Upper lobe of left lung (tissue), 4 donors: ENCODE measurements around the gene TBL2.

Experiments
- CTCF ChIP-seq, 6 experiments: fragments of 450-650 bp in 4 of 6; fragments of 200-600 bp in 2 of 6; sonication (generic) in 2 of 6; IDR thresholded peaks; one replicate each; pipeline ENCODE4 v1.5.1; 2016 to 2019; ENCODE audit warnings: antibody characterized with exemption in 6 of 6
- EP300 ChIP-seq, 4 donors: sonication (generic); formaldehyde crosslinking; IDR thresholded peaks; one replicate each; pipeline ENCODE4 v1.5.1; 2017; ENCODE audit warnings: antibody characterized with exemption in 4 of 4, control low read depth in 2 of 4
- POLR2A ChIP-seq, 4 donors: fragments of 450-650 bp; IDR thresholded peaks; one replicate each; pipeline ENCODE4 v1.5.1; 2016 to 2017; ENCODE audit warnings: antibody characterized with exemption in 4 of 4, mild to moderate bottlenecking in 2 of 4
- POLR2AphosphoS5 ChIP-seq, 2 donors: sonication (generic); formaldehyde crosslinking; IDR thresholded peaks; one replicate each; pipeline ENCODE4 v1.5.1; 2017; ENCODE audit warnings: antibody characterized with exemption in 2 of 2

- TF ChIP-seq POLR2A (IDR thresholded peaks at IDR 0.05) (no peak), CTCF (IDR thresholded peaks at IDR 0.05) (no peak), POLR2AphosphoS5 (IDR thresholded peaks at IDR 0.05) (no peak), EP300 (IDR thresholded peaks at IDR 0.05) (no peak)
These were observed 595 bp downstream of the TBL2 start for GRCh38 chr7:73577627-73578341.
